Measurements from ENCODE around the gene DYNC1I1.

The DYNC1I1 gene

GRCh38 chr7:96041171-96041570, 268.8 kb downstream of the DYNC1I1 start:
- Histone ChIP-seq H3F3A (ENCODE audit: insufficient read depth) (no peaks in the 10 kb centered on the region), H2AFZ (ENCODE audit: low read depth, low read length, severe bottlenecking) (no peak overlapping the region)
- TF ChIP-seq EZH2phosphoT487 (conservative IDR thresholded peaks at IDR 0.05; ENCODE audit: low read length) (no peak), CTCF (IDR thresholded peaks at IDR 0.05; ENCODE audit: insufficient read depth, low read length, poor library complexity, severe bottlenecking) (no peak)

GRCh38 chr7:96045181-96045580, 272.8 kb downstream of the DYNC1I1 start:
- no peak for TF ChIP-seq EZH2phosphoT487 (conservative IDR thresholded peaks at IDR 0.05; ENCODE audit: low read length)
- no peak for TF ChIP-seq CTCF (IDR thresholded peaks at IDR 0.05; ENCODE audit: insufficient read depth, low read length, poor library complexity, severe bottlenecking)
- no peaks in the 10 kb centered on the region for H3F3A ChIP-seq (ENCODE audit: insufficient read depth)
- H3K9me2 ChIP-seq (replicated peaks; ENCODE audit: insufficient read depth, low read length) = no peaks in the 10 kb centered on the region
- H2AFZ ChIP-seq (ENCODE audit: low read depth, low read length, severe bottlenecking) = no peak overlapping the region
- no peaks in the 10 kb centered on the region for H3K36me3 ChIP-seq (ENCODE audit: low read length)
- no peak overlapping the region for H3K27ac ChIP-seq (ENCODE audit: low read depth, low read length)
- no peak overlapping the region for H3K9ac ChIP-seq (ENCODE audit: low read length)
- H3K4me2 ChIP-seq (ENCODE audit: low read depth, low read length, poor library complexity, severe bottlenecking) = no peak overlapping the region
- H3K4me3 ChIP-seq (ENCODE audit: insufficient read depth, low read length, poor library complexity, severe bottlenecking) = no peak overlapping the region
- no peaks in the 10 kb centered on the region for H4K20me1 ChIP-seq (ENCODE audit: low read depth, low read length)
- no peaks in the 10 kb centered on the region for H3K9me3 ChIP-seq (ENCODE audit: insufficient read depth, low read length)
- H3K27me3 ChIP-seq (ENCODE audit: low read length) = no peaks in the 10 kb centered on the region
- no peaks in the 10 kb centered on the region for H3K79me2 ChIP-seq (ENCODE audit: insufficient read depth, low read length)

More at GRCh38 chr7:96041171-96041570, 268.8 kb downstream of the DYNC1I1 start:
- no peaks in the 10 kb centered on the region for H3K79me2 ChIP-seq (ENCODE audit: insufficient read depth, low read length)
- no peak overlapping the region for H3K4me2 ChIP-seq (ENCODE audit: low read depth, low read length, poor library complexity, severe bottlenecking)
- H4K20me1 ChIP-seq (ENCODE audit: low read depth, low read length) = no peaks in the 10 kb centered on the region
- H3K9me2 ChIP-seq (replicated peaks; ENCODE audit: insufficient read depth, low read length) = no peaks in the 10 kb centered on the region
- H3K27me3 ChIP-seq (ENCODE audit: low read length) = no peaks in the 10 kb centered on the region
- H3K4me3 ChIP-seq (ENCODE audit: insufficient read depth, low read length, poor library complexity, severe bottlenecking) = no peak overlapping the region
- no peak overlapping the region for H3K27ac ChIP-seq (ENCODE audit: low read depth, low read length)
- no peaks in the 10 kb centered on the region for H3K9me3 ChIP-seq (ENCODE audit: insufficient read depth, low read length)
- no peak overlapping the region for H3K9ac ChIP-seq (ENCODE audit: low read length)
- H3K36me3 ChIP-seq (ENCODE audit: low read length) = no peaks in the 10 kb centered on the region

- no peak overlapping the region for H2AFZ ChIP-seq (ENCODE audit: low read depth, low read length, severe bottlenecking)
- H3K4me3 ChIP-seq (ENCODE audit: insufficient read depth, low read length, poor library complexity, severe bottlenecking) = no peak overlapping the region
- H4K20me1 ChIP-seq (ENCODE audit: low read depth, low read length) = no peaks in the 10 kb centered on the region
- no peak overlapping the region for H3K4me2 ChIP-seq (ENCODE audit: low read depth, low read length, poor library complexity, severe bottlenecking)
- no peaks in the 10 kb centered on the region for H3F3A ChIP-seq (ENCODE audit: insufficient read depth)
- no peaks in the 10 kb centered on the region for H3K9me3 ChIP-seq (ENCODE audit: insufficient read depth, low read length)
- no peak overlapping the region for H3K27ac ChIP-seq (ENCODE audit: low read depth, low read length)
- H3K36me3 ChIP-seq (ENCODE audit: low read length) = no peaks in the 10 kb centered on the region
- H3K9me2 ChIP-seq (replicated peaks; ENCODE audit: insufficient read depth, low read length) = no peaks in the 10 kb centered on the region
- H3K27me3 ChIP-seq (ENCODE audit: low read length) = no peaks in the 10 kb centered on the region
- TF ChIP-seq EZH2phosphoT487 (conservative IDR thresholded peaks at IDR 0.05; ENCODE audit: low read length) (no peak), CTCF (IDR thresholded peaks at IDR 0.05; ENCODE audit: insufficient read depth, low read length, poor library complexity, severe bottlenecking) (no peak)
- H3K9ac ChIP-seq (ENCODE audit: low read length) = no peak overlapping the region
- no peaks in the 10 kb centered on the region for H3K79me2 ChIP-seq (ENCODE audit: insufficient read depth, low read length)
Observed at GRCh38 chr7:96045919-96046318, 273.6 kb downstream of the DYNC1I1 start.
